Smooth muscle cell (in vitro differentiated cells): ENCODE data around the gene GMDS. TPM values are rescaled to one million over a fixed set of nuclear protein-coding genes. Genes with fewer than 3 reads are reported as not detected.

Experiments used
- DNase-seq: peaks from one replicate; lab custom pipeline; 2025; ENCODE audit not compliant: unreplicated experiment; lab: John Stamatoyannopoulos, UW
- H2AFZ ChIP-seq: fragments of 200-600 bp; sonication (generic); 2 replicates; pipeline ENCODE4 v1.6.0; 2016; ENCODE audit warnings: antibody characterized with exemption, low read depth, mild to moderate bottlenecking
- H3F3A ChIP-seq: fragments of 200-600 bp; sonication (generic); 2 replicates; pipeline ENCODE4 v1.6.0; 2017; ENCODE audit warnings: antibody characterized with exemption, low read depth
- H3K27ac ChIP-seq: fragments of 200-600 bp; sonication (generic); 2 replicates; pipeline ENCODE4 v1.5.1; 2016; ENCODE audit warnings: low read depth, mild to moderate bottlenecking
- H3K27me3 ChIP-seq: fragments of 200-600 bp; sonication (generic); 2 replicates; pipeline ENCODE4 v1.6.1; 2016; ENCODE audit warnings: low read depth, mild to moderate bottlenecking
- H3K36me3 ChIP-seq: fragments of 200-600 bp; sonication (generic); 2 replicates; pipeline ENCODE4 v1.5.1; 2016; ENCODE audit warnings: low read depth
- H3K4me1 ChIP-seq: fragments of 200-600 bp; sonication (generic); 2 replicates; pipeline ENCODE4 v1.5.1; 2016; ENCODE audit warnings: low read depth
- H3K4me2 ChIP-seq: fragments of 200-600 bp; sonication (generic); 2 replicates; pipeline ENCODE4 v1.6.0; 2016; ENCODE audit warnings: mild to moderate bottlenecking
- H3K4me3 ChIP-seq: fragments of 200-600 bp; sonication (generic); 2 replicates; pipeline ENCODE4 v1.5.1; 2016; ENCODE audit warnings: mild to moderate bottlenecking
- H3K79me2 ChIP-seq: fragments of 200-600 bp; sonication (generic); 2 replicates; pipeline ENCODE4 v1.6.0; 2016; ENCODE audit warnings: low read depth, mild to moderate bottlenecking
- H3K9ac ChIP-seq: fragments of 200-600 bp; sonication (generic); 2 replicates; pipeline ENCODE4 v1.6.0; 2016; ENCODE audit warnings: low read depth
- H3K9me3 ChIP-seq: fragments of 200-600 bp; sonication (generic); replicated peaks from 2 replicates; pipeline ENCODE4 v1.5.1; 2016; ENCODE audit warnings: low read depth
- H4K20me1 ChIP-seq: fragments of 200-600 bp; sonication (generic); 2 replicates; pipeline ENCODE4 v1.6.0; 2016; ENCODE audit warnings: low read depth
- CTCF ChIP-seq: fragments of 200-600 bp; sonication (generic); IDR thresholded peaks from 2 replicates; pipeline ENCODE4 v1.5.1; 2017; ENCODE audit warnings: borderline replicate concordance, mild to moderate bottlenecking, antibody characterized with exemption; ENCODE audit not compliant: insufficient read depth, poor library complexity, severe bottlenecking
- WGBS: methylation state at CpG from one replicate; pipeline ENCODE4 v1.1.7; 2016; ENCODE audit warnings: low lambda C conversion rate; 5-methylcytosine and 5-hydroxymethylcytosine counted together
- polyA plus RNA-seq: library from polyadenylated mRNA; unstranded; fragments of >200 nt; fragmentation: Nextera tagmentation; extraction: Ambion mirVana; gene quantifications from 2 replicates; pipeline ENCODE4 v1.2.1, GENCODE V29; 2016
- total RNA-seq: library from RNA; depleted of rRNA; stranded (reverse); fragments of >200 nt; gene quantifications from 2 replicates; pipeline ENCODE4 v1.2.3, GENCODE V29; 2014

The GMDS gene
- total and polyA plus RNA-seq, 2 experiments from 2014 or later, result 3.7 to 8.5 TPM

GRCh38 chr6:1942834-1943233 lies 302.6 kb downstream of the GMDS start:
- 96% methylated on average over 6 of the region's 6 CpGs for WGBS
- Histone ChIP-seq H3K4me3 (no peak overlapping the region), H3K27me3 (no peaks in the 10 kb centered on the region), H3K79me2 (no peaks in the 10 kb centered on the region), H3K4me2 (no peak overlapping the region), H3K27ac (no peak overlapping the region), H2AFZ (no peak overlapping the region), H4K20me1 (no peaks in the 10 kb centered on the region), H3K36me3 (no peaks in the 10 kb centered on the region), H3K9ac (no peak overlapping the region), H3K4me1 (no peaks in the 10 kb centered on the region), H3F3A (no peaks in the 10 kb centered on the region), H3K9me3 (no peaks in the 10 kb centered on the region)
- no peak for TF ChIP-seq CTCF
- DNase-seq, result no peak

DNA sequence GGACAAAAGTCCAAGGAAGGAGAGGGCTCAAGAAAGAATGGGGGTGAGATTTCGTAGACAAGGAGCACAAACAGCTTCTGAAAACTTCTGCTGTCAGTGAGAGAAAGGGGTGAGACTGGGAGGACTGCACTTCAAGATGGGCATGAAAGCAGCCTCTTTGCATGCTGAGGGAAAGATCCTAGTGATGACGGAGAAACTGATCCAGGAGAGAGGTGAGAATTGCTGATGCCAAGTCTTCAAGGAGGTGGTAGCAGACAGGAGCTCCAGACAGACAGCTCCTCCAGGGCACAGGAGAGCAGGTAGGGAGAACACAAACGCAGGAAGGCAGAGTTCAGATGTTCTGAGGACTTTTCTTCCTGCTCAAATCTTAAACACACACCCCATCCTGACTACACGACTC lies 303.9 kb downstream of the GMDS start:
- Histone ChIP-seq H3K4me2 (no peak overlapping the region), H3K79me2 (no peaks in the 10 kb centered on the region), H3K4me1 (no peaks in the 10 kb centered on the region), H3K4me3 (no peak overlapping the region), H3K27ac (no peak overlapping the region), H3F3A (no peaks in the 10 kb centered on the region), H3K9ac (no peak overlapping the region), H3K27me3 (no peaks in the 10 kb centered on the region), H4K20me1 (no peaks in the 10 kb centered on the region), H3K9me3 (no peaks in the 10 kb centered on the region), H3K36me3 (no peaks in the 10 kb centered on the region), H2AFZ (no peak overlapping the region)
- WGBS, result 95% methylated on average over 4 of the region's 4 CpGs
- no peak for DNase-seq
- no peak for TF ChIP-seq CTCF

DNA sequence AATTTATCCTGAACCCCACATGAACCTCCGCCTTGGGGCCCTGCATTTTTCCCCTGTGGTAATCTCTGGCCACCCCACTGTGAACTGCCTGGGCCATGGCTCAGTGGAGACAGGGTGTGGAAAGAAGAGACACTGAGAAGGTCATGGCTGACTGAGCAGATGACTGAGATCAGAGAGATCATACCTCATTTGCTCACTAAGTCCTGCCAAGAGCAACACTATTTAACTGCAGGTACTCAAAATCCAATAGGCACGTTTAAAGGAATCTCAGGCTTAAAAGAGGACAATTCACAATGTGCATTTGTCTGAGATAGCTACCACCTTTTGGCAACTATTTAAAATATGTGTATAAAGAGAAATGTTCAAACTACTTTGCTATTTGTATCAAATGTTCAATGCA lies 305.0 kb downstream of the GMDS start:
- Histone ChIP-seq H3F3A (no peaks in the 10 kb centered on the region), H3K4me2 (no peak overlapping the region), H3K27ac (no peak overlapping the region), H3K27me3 (no peaks in the 10 kb centered on the region), H3K79me2 (no peaks in the 10 kb centered on the region), H3K4me3 (no peak overlapping the region), H4K20me1 (no peaks in the 10 kb centered on the region), H3K9ac (no peak overlapping the region), H3K4me1 (no peaks in the 10 kb centered on the region), H3K9me3 (no peaks in the 10 kb centered on the region), H3K36me3 (no peaks in the 10 kb centered on the region), H2AFZ (no peak overlapping the region)
- TF ChIP-seq CTCF, result no peak
- WGBS, result 93% methylated on average over 2 of the region's 2 CpGs
- no peak for DNase-seq

- Histone ChIP-seq H3K4me3 (no peak overlapping the region), H4K20me1 (no peaks in the 10 kb centered on the region), H3K9ac (no peak overlapping the region), H3F3A (no peaks in the 10 kb centered on the region), H3K36me3 (no peaks in the 10 kb centered on the region), H3K27ac (no peak overlapping the region), H3K9me3 (no peaks in the 10 kb centered on the region), H3K4me2 (no peak overlapping the region), H2AFZ (no peak overlapping the region), H3K79me2 (no peaks in the 10 kb centered on the region), H3K4me1 (no peaks in the 10 kb centered on the region), H3K27me3 (no peaks in the 10 kb centered on the region)
- no peak for DNase-seq
- WGBS, result 95% methylated on average over 4 of the region's 4 CpGs
- no peak for TF ChIP-seq CTCF
Observed at GRCh38 chr6:1933292-1933691, 312.1 kb downstream of the GMDS start.
